Tibial nerve (tissue), 4 donors: ENCODE data around the gene TNS3. TPM values are rescaled to one million over a fixed set of nuclear protein-coding genes. Genes with fewer than 3 reads are reported as not detected.

ENCODE experiments used
- DNase-seq, 2 donors: peaks; one replicate each; pipeline ENCODE4 v3.0.0-alpha.2; 2019; ENCODE audit warnings: low spot score in 2 of 2
- H3K27ac ChIP-seq, 4 donors: fragments of 200-600 bp; sonication (generic) in 3 of 4; one replicate each; pipeline ENCODE4 v1.5.1; 2017 to 2019; ENCODE audit warnings: mild to moderate bottlenecking in 1 of 4
- H3K27me3 ChIP-seq, 2 donors: fragments of 200-600 bp; sonication (generic) in 1 of 2; one replicate each; pipeline versions ENCODE4 v1.5.1 to v1.6.0; 2017 to 2019
- H3K36me3 ChIP-seq, 3 donors: fragments of 200-600 bp; sonication (generic); one replicate each; pipeline ENCODE4 v1.5.1; 2018 to 2019
- H3K4me1 ChIP-seq, 4 donors: fragments of 200-600 bp; sonication (generic) in 3 of 4; one replicate each; pipeline ENCODE4 v1.5.1; 2017 to 2019
- H3K4me3 ChIP-seq, 4 donors: fragments of 200-600 bp; sonication (generic) in 3 of 4; one replicate each; pipeline ENCODE4 v1.5.1; 2017 to 2019; ENCODE audit warnings: mild to moderate bottlenecking in 1 of 4, moderate library complexity in 1 of 4
- H3K9me3 ChIP-seq, 4 donors: fragments of 200-600 bp; sonication (generic) in 3 of 4; one replicate each; pipeline ENCODE4 v1.5.1; 2017 to 2019
- CTCF ChIP-seq, 5 experiments: fragments of 200-600 bp in 3 of 5; fragments of 450-650 bp in 2 of 5; sonication (generic) in 3 of 5; IDR thresholded peaks; one replicate each; pipeline ENCODE4 v1.5.1; 2016 to 2019; ENCODE audit warnings: antibody characterized with exemption in 5 of 5, mild to moderate bottlenecking in 3 of 5, moderate library complexity in 2 of 5
- EP300 ChIP-seq, 2 donors: sonication (generic); formaldehyde crosslinking; IDR thresholded peaks; one replicate each; pipeline ENCODE4 v1.6.1; 2017; ENCODE audit warnings: antibody characterized with exemption in 2 of 2, mild to moderate bottlenecking in 1 of 2
- POLR2A ChIP-seq, 2 donors: fragments of 450-650 bp; IDR thresholded peaks; one replicate each; pipeline ENCODE4 v1.6.1; 2017; ENCODE audit warnings: antibody characterized with exemption in 2 of 2, mild to moderate bottlenecking in 2 of 2, moderate library complexity in 2 of 2
- WGBS, 2 donors: methylation state at CpG; one replicate each; pipeline ENCODE4 v1.1.5; 2018; 5-methylcytosine and 5-hydroxymethylcytosine counted together
- total RNA-seq, 4 donors: library from RNA; depleted of rRNA; stranded (reverse); fragments of >200 nt; gene quantifications; one replicate each; pipeline ENCODE4 v1.1.0, GENCODE V29; 2016

Gene TNS3
- total RNA-seq, 4 donors from 2014 or later, result 118 to 142 (median 133) TPM

GRCh38 chr7:47344171-47344955 lies 237.5 kb downstream of the TNS3 start:
- DNase-seq, result no peak

GRCh38 chr7:47343061-47343455 lies 238.9 kb downstream of the TNS3 start:
- H3K27ac ChIP-seq, result no peak overlapping the region
- TF ChIP-seq EP300 (IDR thresholded peaks at IDR 0.05), result no peak
- no peak for TF ChIP-seq CTCF (IDR thresholded peaks at IDR 0.05)
- no peak for TF ChIP-seq POLR2A (IDR thresholded peaks at IDR 0.05)
- H3K36me3 ChIP-seq, result peaks cover 0 to 19% (median 0%) of the 10 kb centered on the region in 3 donors
- DNase-seq, result no peak
- no peaks in the 10 kb centered on the region for H3K9me3 ChIP-seq
- H3K4me1 ChIP-seq, result peaks cover 0 to 29% (median 3%) of the 10 kb centered on the region in 4 donors
- H3K4me3 ChIP-seq, result no peak overlapping the region
- H3K27me3 ChIP-seq, result no peaks in the 10 kb centered on the region
- WGBS, 2 donors, result 92 to 95% methylated on average over 5 of the region's 5 CpGs

More at GRCh38 chr7:47344171-47344955, 237.5 kb downstream of the TNS3 start:
- Histone ChIP-seq H3K36me3 (peaks cover 0 to 19% (median 0%) of the 10 kb centered on the region in 3 donors), H3K27me3 (no peaks in the 10 kb centered on the region), H3K9me3 (no peaks in the 10 kb centered on the region), H3K27ac (no peak overlapping the region), H3K4me3 (no peak overlapping the region), H3K4me1 (peaks cover 0 to 42% (median 9%) of the 10 kb centered on the region in 4 donors)
- WGBS, 2 donors, result 91 to 93% methylated on average over 32 of the region's 32 CpGs
- no peak for TF ChIP-seq EP300 (IDR thresholded peaks at IDR 0.05)
- no peak for TF ChIP-seq CTCF (IDR thresholded peaks at IDR 0.05)
- TF ChIP-seq POLR2A (IDR thresholded peaks at IDR 0.05), result no peak

GRCh38 chr7:47342296-47343060 lies 239.4 kb downstream of the TNS3 start:
- no peak for TF ChIP-seq EP300 (IDR thresholded peaks at IDR 0.05)
- TF ChIP-seq POLR2A (IDR thresholded peaks at IDR 0.05), result no peak
- no peak for TF ChIP-seq CTCF (IDR thresholded peaks at IDR 0.05)
- Histone ChIP-seq H3K36me3 (peaks cover 0 to 20% (median 0%) of the 10 kb centered on the region in 3 donors), H3K4me3 (no peak overlapping the region), H3K4me1 (peaks cover 0 to 23% (median 3%) of the 10 kb centered on the region in 4 donors), H3K27me3 (no peaks in the 10 kb centered on the region), H3K9me3 (no peaks in the 10 kb centered on the region), H3K27ac (no peak overlapping the region)
- no peak for DNase-seq
- 91 to 98% methylated on average over 5 of the region's 5 CpGs for WGBS, 2 donors

- WGBS, 2 donors, result 87 to 90% methylated on average over 3 of the region's 3 CpGs
- TF ChIP-seq CTCF (IDR thresholded peaks at IDR 0.05) (no peak), POLR2A (IDR thresholded peaks at IDR 0.05) (no peak), EP300 (IDR thresholded peaks at IDR 0.05) (no peak)
- no peak for DNase-seq
- Histone ChIP-seq H3K36me3 (peaks cover 0 to 17% (median 0%) of the 10 kb centered on the region in 3 donors), H3K27me3 (no peaks in the 10 kb centered on the region), H3K4me3 (no peak overlapping the region), H3K9me3 (no peaks in the 10 kb centered on the region), H3K4me1 (peaks cover 0 to 22% (median 6%) of the 10 kb centered on the region in 4 donors), H3K27ac (no peak overlapping the region)
Measured at GRCh38 chr7:47340517-47340916, 241.4 kb downstream of the TNS3 start.

- H3K27me3 ChIP-seq, result no peaks in the 10 kb centered on the region
- WGBS, 2 donors, result 63 to 75% methylated on average over 1 of the region's 1 CpG
- DNase-seq, result no peak
- peaks cover 0 to 9% (median 0%) of the 10 kb centered on the region in 3 donors for H3K36me3 ChIP-seq
- no peak overlapping the region for H3K4me3 ChIP-seq
- no peaks in the 10 kb centered on the region for H3K9me3 ChIP-seq
- TF ChIP-seq POLR2A (IDR thresholded peaks at IDR 0.05), result no peak
- no peak for TF ChIP-seq EP300 (IDR thresholded peaks at IDR 0.05)
- no peak for TF ChIP-seq CTCF (IDR thresholded peaks at IDR 0.05)
- H3K4me1 ChIP-seq, result peaks cover 0 to 41% (median 18%) of the 10 kb centered on the region in 4 donors
- no peak overlapping the region for H3K27ac ChIP-seq
Measured at GRCh38 chr7:47338026-47338425, 243.9 kb downstream of the TNS3 start.
